IPS-NIHi7 (cell line): Measurements from ENCODE around the gene TFPI2.

Source experiments
- DNase-seq: peaks from one replicate; pipeline ENCODE4 v3.0.0; 2012; ENCODE audit warnings: mixed read lengths; ENCODE audit errors: extremely low spot score

The TFPI2 gene

GRCh38 chr7:93858857-93859256 is 31.7 kb downstream of the TFPI2 start:
- no peak for DNase-seq

GRCh38 chr7:93856323-93856722 is 34.2 kb downstream of the TFPI2 start:
- DNase-seq: no peak

GRCh38 chr7:93855797-93856196 is 34.8 kb downstream of the TFPI2 start:
- DNase-seq: no peak

- DNase-seq: no peak
Measured at GRCh38 chr7:93854480-93854879, 36.1 kb downstream of the TFPI2 start.

GRCh38 chr7:93851536-93851935 is 39.0 kb downstream of the TFPI2 start:
- no peak for DNase-seq

GRCh38 chr7:93843260-93843659 is 47.3 kb downstream of the TFPI2 start:
- no peak for DNase-seq

GRCh38 chr7:93838966-93839365 is 51.6 kb downstream of the TFPI2 start:
- no peak for DNase-seq

- no peak for DNase-seq
Measured at GRCh38 chr7:93837245-93837644, 53.3 kb downstream of the TFPI2 start.

GRCh38 chr7:93836116-93836515 is 54.4 kb downstream of the TFPI2 start:
- DNase-seq: no peak

- no peak for DNase-seq
Measured at GRCh38 chr7:93835702-93836101, 54.9 kb downstream of the TFPI2 start.
